ENCODE data around the gene RAB38. TPM values are rescaled to one million over a fixed set of nuclear protein-coding genes. Genes with fewer than 3 reads are reported as not detected.

RAB38 gene
- total RNA-seq, 3 donors from 2014 or later: 1.6 to 14.8 (median 5.2) TPM

GRCh38 chr11:88064097-88064705, 111.0 kb downstream of the RAB38 start:
- Histone ChIP-seq H3K4me3 (no peak overlapping the region), H3K36me3 (no peaks in the 10 kb centered on the region), H3K9me3 (peaks cover 0 to 5% of the 10 kb centered on the region in 2 donors), H3K27ac (no peak overlapping the region), H3K27me3 (no peaks in the 10 kb centered on the region), H3K4me1 (no peaks in the 10 kb centered on the region)
- DNase-seq (ENCODE audit: low spot score in 2 of 2): no peak
- TF ChIP-seq POLR2AphosphoS5 (IDR thresholded peaks at IDR 0.05): no peak
- TF ChIP-seq CTCF (IDR thresholded peaks at IDR 0.05): no peak
- TF ChIP-seq POLR2A (IDR thresholded peaks at IDR 0.05): no peak
- intact Hi-C loops (cut with DNase I; ENCODE audit: low total_unique reads): no loop called here

Other genes starting within 250 kb of the RAB38 start
- 100 to 1,000 TPM in 1 of 3 donors, 10 to 100 TPM in 2; 56.0 to 103 (median 64.1) TPM for gene CTSC, start 162.3 kb upstream of the RAB38 start, total RNA-seq

Measured in breast epithelium (tissue), 4 donors.